Measurements from ENCODE around the gene BBX. TPM values are rescaled to one million over a fixed set of nuclear protein-coding genes. Genes with fewer than 3 reads are reported as not detected.

The BBX gene
- total and polyA plus RNA-seq, 4 donors: 4.7 to 25.1 (median 20.5) TPM

- H3K36me3 ChIP-seq (ENCODE audit: control insufficient read depth in 4 of 4, insufficient read depth in 3 of 4, low read depth in 1 of 4, low read length in 3 of 4): peaks cover 0 to 13% (median 6%) of the 10 kb centered on the region in 4 donors
- peak overlapping the region in 1 of 2 donors; percentile 36 for H3K9ac ChIP-seq (ENCODE audit: low read depth in 1 of 2, low read length in 2 of 2)
- whole genome bisulfite sequencing: 30% methylated on average over 8 of the region's 8 CpGs
- no peaks in the 10 kb centered on the region for H3K27me3 ChIP-seq (ENCODE audit: control insufficient read depth in 4 of 4, insufficient read depth in 4 of 4, low read length in 3 of 4)
- peak overlapping the region; percentile 74 to 76 for H3K27ac ChIP-seq (ENCODE audit: low read depth in 1 of 2, low read length in 2 of 2)
- peaks cover 0 to 13% (median 5%) of the 10 kb centered on the region in 4 donors for H3K4me1 ChIP-seq (ENCODE audit: control insufficient read depth in 4 of 4, insufficient read depth in 4 of 4, low read length in 3 of 4)
- no peaks in the 10 kb centered on the region for H3K9me3 ChIP-seq (ENCODE audit: control insufficient read depth in 4 of 4, low read length in 3 of 4)
- TF ChIP-seq EGR1 (IDR thresholded peaks at IDR 0.05; ENCODE audit: low read depth in 2 of 2) (no peak), SP1 (IDR thresholded peaks at IDR 0.05) (peak; percentile 68), ZBTB33 (IDR thresholded peaks at IDR 0.05) (no peak), GABPA (IDR thresholded peaks at IDR 0.05 in 1 of 2, conservative IDR thresholded peaks at IDR 0.05 in 1 of 2) (no peak), FOXA1 (IDR thresholded peaks at IDR 0.05) (peak; percentile 14), NR2F2 (IDR thresholded peaks at IDR 0.05) (no peak), RAD21 (IDR thresholded peaks at IDR 0.05) (no peak), RXRA (IDR thresholded peaks at IDR 0.05) (no peak), TAF1 (conservative IDR thresholded peaks at IDR 0.05) (no peak), MAX (IDR thresholded peaks at IDR 0.05) (no peak), HNF4A (conservative IDR thresholded peaks at IDR 0.05) (peak; percentile 71 to 74), HNF4G (IDR thresholded peaks at IDR 0.05) (peak; percentile 45), JUND (IDR thresholded peaks at IDR 0.05) (no peak), YY1 (IDR thresholded peaks at IDR 0.05) (peak; percentile 31), FOXA2 (IDR thresholded peaks at IDR 0.05) (peak; percentile 30)
- TF ChIP-seq, protein P1, sequence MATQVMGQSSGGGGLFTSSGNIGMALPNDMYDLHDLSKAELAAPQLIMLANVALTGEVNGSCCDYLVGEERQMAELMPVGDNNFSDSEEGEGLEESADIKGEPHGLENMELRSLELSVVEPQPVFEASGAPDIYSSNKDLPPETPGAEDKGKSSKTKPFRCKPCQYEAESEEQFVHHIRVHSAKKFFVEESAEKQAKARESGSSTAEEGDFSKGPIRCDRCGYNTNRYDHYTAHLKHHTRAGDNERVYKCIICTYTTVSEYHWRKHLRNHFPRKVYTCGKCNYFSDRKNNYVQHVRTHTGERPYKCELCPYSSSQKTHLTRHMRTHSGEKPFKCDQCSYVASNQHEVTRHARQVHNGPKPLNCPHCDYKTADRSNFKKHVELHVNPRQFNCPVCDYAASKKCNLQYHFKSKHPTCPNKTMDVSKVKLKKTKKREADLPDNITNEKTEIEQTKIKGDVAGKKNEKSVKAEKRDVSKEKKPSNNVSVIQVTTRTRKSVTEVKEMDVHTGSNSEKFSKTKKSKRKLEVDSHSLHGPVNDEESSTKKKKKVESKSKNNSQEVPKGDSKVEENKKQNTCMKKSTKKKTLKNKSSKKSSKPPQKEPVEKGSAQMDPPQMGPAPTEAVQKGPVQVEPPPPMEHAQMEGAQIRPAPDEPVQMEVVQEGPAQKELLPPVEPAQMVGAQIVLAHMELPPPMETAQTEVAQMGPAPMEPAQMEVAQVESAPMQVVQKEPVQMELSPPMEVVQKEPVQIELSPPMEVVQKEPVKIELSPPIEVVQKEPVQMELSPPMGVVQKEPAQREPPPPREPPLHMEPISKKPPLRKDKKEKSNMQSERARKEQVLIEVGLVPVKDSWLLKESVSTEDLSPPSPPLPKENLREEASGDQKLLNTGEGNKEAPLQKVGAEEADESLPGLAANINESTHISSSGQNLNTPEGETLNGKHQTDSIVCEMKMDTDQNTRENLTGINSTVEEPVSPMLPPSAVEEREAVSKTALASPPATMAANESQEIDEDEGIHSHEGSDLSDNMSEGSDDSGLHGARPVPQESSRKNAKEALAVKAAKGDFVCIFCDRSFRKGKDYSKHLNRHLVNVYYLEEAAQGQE (IDR thresholded peaks at IDR 0.05): no peak
- TF ChIP-seq, protein P2, sequence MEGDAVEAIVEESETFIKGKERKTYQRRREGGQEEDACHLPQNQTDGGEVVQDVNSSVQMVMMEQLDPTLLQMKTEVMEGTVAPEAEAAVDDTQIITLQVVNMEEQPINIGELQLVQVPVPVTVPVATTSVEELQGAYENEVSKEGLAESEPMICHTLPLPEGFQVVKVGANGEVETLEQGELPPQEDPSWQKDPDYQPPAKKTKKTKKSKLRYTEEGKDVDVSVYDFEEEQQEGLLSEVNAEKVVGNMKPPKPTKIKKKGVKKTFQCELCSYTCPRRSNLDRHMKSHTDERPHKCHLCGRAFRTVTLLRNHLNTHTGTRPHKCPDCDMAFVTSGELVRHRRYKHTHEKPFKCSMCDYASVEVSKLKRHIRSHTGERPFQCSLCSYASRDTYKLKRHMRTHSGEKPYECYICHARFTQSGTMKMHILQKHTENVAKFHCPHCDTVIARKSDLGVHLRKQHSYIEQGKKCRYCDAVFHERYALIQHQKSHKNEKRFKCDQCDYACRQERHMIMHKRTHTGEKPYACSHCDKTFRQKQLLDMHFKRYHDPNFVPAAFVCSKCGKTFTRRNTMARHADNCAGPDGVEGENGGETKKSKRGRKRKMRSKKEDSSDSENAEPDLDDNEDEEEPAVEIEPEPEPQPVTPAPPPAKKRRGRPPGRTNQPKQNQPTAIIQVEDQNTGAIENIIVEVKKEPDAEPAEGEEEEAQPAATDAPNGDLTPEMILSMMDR (IDR thresholded peaks at IDR 0.05; ENCODE audit: low read depth, low read length, missing input control): peak; percentile 11
- TF ChIP-seq, protein P3, sequence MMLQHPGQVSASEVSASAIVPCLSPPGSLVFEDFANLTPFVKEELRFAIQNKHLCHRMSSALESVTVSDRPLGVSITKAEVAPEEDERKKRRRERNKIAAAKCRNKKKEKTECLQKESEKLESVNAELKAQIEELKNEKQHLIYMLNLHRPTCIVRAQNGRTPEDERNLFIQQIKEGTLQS (IDR thresholded peaks at IDR 0.05): no peak
- no peak for DNase-seq (ENCODE audit: low spot score)
- peak overlapping the region in 2 of 3 donors; percentile 27 to 65 for H3K4me3 ChIP-seq (ENCODE audit: low read depth in 1 of 3, low read length in 3 of 3)
Measured at GRCh38 chr3:107810171-107811071, 287.7 kb downstream of the BBX start.
